ENCODE results near the gene DOHH. TPM values are rescaled to one million over a fixed set of nuclear protein-coding genes. Genes with fewer than 3 reads are reported as not detected.
A peak's percentile ranks its signal among the peaks of the same experiment; 100 is the strongest.

DOHH gene, protein sequence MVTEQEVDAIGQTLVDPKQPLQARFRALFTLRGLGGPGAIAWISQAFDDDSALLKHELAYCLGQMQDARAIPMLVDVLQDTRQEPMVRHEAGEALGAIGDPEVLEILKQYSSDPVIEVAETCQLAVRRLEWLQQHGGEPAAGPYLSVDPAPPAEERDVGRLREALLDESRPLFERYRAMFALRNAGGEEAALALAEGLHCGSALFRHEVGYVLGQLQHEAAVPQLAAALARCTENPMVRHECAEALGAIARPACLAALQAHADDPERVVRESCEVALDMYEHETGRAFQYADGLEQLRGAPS
- total RNA-seq: 10 to 100 TPM; 39.2 to 49.9 (median 42.9) TPM

DNA sequence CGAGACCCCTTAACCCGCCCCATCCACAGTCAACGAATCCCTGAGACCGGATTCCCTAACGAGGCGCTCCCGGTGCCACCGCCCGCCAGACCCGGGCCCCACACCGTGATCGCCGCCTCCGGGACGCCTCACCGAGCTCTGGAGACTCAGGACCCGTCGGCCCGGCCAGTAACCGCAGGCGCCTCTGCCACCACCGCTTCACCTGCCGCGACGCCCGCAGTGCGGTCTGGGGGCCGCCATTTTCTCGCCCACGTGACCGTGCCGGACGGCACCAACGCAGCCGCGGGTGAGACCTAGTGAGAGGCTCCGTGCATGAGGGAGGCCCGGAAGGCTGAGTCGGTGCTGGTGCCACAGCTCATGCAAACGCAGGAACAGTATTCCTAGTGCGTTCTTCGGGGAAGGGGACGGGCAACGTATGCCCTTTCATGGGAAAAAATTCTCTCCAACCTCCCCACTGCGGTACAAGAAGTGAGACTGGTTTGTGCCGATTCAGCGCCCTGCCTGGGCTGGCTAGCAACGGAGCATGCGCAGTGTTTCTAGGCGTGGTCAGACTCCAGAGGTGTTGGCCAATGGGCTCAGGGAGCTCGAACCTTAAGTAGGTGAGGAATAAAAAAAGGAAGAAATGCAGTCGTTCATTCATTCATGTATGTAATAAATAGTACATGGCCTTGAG, at the start of gene DOHH:
Gene DOHH (minus strand): TSS at position 246 of the 673 bp plus-strand sequence. CDS start 3,860 bp downstream, outside the sequence.
- no peaks in the 10 kb centered on the region for H3K27me3 Mint-ChIP-seq (ENCODE audit: low read depth)
- DNase-seq (peak; percentile 93), ATAC-seq (peak; percentile 91 to 95)
- peak within 1 kb of the TSS; percentile 94 for H3K4me3 Mint-ChIP-seq
- peaks cover 13% of the 10 kb centered on the region for H3K36me3 Mint-ChIP-seq (ENCODE audit: insufficient read depth)
- no peaks in the 10 kb centered on the region for H3K9me3 Mint-ChIP-seq
- H3K4me1 Mint-ChIP-seq (ENCODE audit: low read depth): peaks cover 26% of the 10 kb centered on the region

DNA sequence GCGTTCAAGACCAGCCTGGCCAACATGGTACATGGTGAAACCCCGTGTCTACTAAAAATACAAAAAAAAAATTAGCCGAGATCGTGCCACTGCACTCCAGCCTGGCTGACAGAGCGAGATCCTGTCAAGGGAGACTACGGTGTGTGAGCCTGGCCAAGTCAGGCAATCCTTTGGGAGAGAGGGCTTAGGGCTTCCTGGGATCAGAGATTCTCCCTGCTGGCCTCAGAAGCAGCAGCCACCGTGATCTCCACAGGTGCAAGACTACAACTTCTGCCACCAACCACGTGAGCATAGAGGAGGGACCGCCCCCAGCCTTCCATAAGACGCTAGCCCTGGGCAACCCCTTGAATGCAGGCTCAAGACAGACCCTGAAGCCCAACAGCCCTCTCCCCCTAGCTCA, 49.3 kb upstream of the DOHH start:
- peaks cover 8% of the 10 kb centered on the region for H3K36me3 Mint-ChIP-seq (ENCODE audit: insufficient read depth)
- DNase-seq (no peak), ATAC-seq (no peak)
- peaks cover 26% of the 10 kb centered on the region for H3K4me1 Mint-ChIP-seq (ENCODE audit: low read depth)
- no peaks in the 10 kb centered on the region for H3K9me3 Mint-ChIP-seq
- no peaks in the 10 kb centered on the region for H3K27me3 Mint-ChIP-seq (ENCODE audit: low read depth)
- no peak overlapping the region for H3K4me3 Mint-ChIP-seq

DNA sequence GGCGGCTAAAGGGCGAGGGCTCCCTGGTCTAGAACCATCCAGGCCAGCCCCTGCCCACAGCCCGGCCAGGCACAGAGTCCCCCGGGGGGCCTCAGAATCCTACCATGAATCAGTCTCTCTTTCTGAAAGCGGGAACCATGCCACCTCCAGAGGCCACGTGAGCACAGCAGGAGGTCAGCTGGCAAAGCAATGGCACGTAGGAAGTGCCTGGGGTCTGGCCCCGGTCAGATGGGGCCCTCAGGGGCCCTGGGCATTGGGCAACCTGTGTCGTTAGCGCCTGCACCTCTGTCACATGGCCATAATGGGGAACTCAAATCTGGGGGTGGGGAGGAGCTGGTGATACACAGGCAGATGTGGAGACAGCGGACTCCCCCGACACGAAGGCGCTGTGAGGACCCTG, 48.1 kb upstream of the DOHH start:
- DNase-seq (no peak), ATAC-seq (no peak)
- H3K27me3 Mint-ChIP-seq (ENCODE audit: low read depth): no peaks in the 10 kb centered on the region
- no peaks in the 10 kb centered on the region for H3K9me3 Mint-ChIP-seq
- no peak overlapping the region for H3K4me3 Mint-ChIP-seq
- H3K4me1 Mint-ChIP-seq (ENCODE audit: low read depth): peaks cover 19% of the 10 kb centered on the region
- H3K36me3 Mint-ChIP-seq (ENCODE audit: insufficient read depth): peaks cover 8% of the 10 kb centered on the region

GRCh38 chr19:3547767-3548282, 47.4 kb upstream of the DOHH start:
- Mint-ChIP-seq H3K4me3 (no peak overlapping the region), H3K36me3 (ENCODE audit: insufficient read depth) (peaks cover 8% of the 10 kb centered on the region), H3K27me3 (ENCODE audit: low read depth) (no peaks in the 10 kb centered on the region), H3K9me3 (no peaks in the 10 kb centered on the region), H3K4me1 (ENCODE audit: low read depth) (peaks cover 14% of the 10 kb centered on the region)
- DNase-seq (no peak), ATAC-seq (no peak)

DNA sequence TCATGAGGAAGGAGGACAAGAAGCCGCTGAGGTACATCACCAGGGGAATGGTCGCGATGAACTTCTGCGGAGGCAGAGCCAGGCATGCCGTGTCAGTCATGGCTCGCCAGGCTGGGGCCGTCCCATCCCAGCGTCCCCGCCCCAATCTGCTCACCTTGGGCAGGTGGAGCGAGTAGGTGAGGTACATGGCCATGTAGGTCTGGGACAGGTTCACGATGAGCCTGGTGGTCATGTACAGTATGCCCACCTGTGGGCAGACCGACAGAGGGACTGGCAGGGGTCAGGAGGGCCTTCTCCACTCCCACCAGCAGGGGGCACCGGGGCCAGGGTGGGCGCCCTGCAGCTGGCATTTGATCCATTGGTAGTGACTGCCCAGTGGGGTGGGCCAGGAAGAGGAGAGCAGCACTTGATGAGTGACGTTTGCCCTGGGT, 46.8 kb upstream of the DOHH start:
- H3K9me3 Mint-ChIP-seq: no peaks in the 10 kb centered on the region
- no peaks in the 10 kb centered on the region for H3K27me3 Mint-ChIP-seq (ENCODE audit: low read depth)
- H3K4me1 Mint-ChIP-seq (ENCODE audit: low read depth): peaks cover 11% of the 10 kb centered on the region
- no peak overlapping the region for H3K4me3 Mint-ChIP-seq
- peaks cover 8% of the 10 kb centered on the region for H3K36me3 Mint-ChIP-seq (ENCODE audit: insufficient read depth)
- ATAC-seq (peak; percentile 27 to 28), DNase-seq (no peak)

GRCh38 chr19:3546119-3546518, 45.6 kb upstream of the DOHH start:
- no peak for ATAC-seq
- Mint-ChIP-seq H3K9me3 (no peaks in the 10 kb centered on the region), H3K4me3 (no peak overlapping the region), H3K4me1 (ENCODE audit: low read depth) (peaks cover 8% of the 10 kb centered on the region), H3K27me3 (ENCODE audit: low read depth) (no peaks in the 10 kb centered on the region), H3K36me3 (ENCODE audit: insufficient read depth) (peaks cover 8% of the 10 kb centered on the region)
- no peak for DNase-seq

GRCh38 chr19:3545669-3546034, 45.2 kb upstream of the DOHH start:
- Mint-ChIP-seq H3K4me1 (ENCODE audit: low read depth) (peaks cover 6% of the 10 kb centered on the region), H3K27me3 (ENCODE audit: low read depth) (no peaks in the 10 kb centered on the region)

DNA sequence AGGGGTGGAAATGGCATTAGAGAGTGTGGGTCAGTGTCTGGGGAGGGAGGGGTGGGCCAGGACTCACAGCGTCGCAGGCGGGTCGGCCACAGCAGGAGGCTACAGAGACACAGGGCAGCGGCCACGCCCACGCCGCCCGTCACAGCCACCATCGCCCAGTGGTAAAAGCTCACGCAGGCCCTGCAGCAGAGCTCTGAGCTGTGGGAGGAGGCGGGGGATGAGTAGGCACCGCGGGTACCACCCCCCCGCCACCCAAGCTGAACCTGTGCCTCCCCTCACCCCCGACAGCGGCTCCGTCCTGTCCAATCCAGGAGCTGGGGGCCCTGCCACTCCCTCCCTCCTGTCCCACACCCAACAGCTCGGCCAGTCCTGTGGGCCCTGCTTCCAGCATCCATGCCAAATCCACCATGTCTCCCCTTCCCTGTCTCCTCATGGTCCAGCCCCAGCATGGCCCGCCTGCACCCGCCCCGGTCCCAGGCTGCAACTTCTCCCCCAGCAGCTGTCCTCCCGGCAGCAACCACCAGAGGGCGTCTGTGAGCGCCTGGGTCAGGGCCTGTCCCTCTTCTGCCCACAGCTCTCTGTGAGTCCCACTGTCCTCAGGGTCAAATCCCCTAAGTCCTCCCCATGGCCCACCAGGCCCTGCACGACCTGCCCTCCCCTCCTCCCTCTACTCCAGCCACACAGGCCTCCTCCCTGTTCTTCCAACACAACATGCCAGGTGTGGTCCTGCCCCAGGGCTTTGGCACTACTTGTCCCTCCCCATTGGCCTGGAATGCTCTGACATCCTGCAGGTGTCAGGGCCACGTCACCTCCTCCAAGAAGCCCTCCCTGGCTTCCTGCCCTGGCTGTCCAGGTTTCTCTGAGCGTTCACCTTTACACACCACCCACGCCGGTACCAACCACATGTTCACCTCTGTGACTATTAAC, 44.5 kb upstream of the DOHH start:
- DNase-seq (peak; percentile 79), ATAC-seq (peak; percentile 74 to 82)
- Mint-ChIP-seq H3K27me3 (ENCODE audit: low read depth) (no peaks in the 10 kb centered on the region), H3K4me1 (ENCODE audit: low read depth) (peaks cover 6% of the 10 kb centered on the region), H3K36me3 (ENCODE audit: insufficient read depth) (peaks cover 8% of the 10 kb centered on the region), H3K9me3 (no peaks in the 10 kb centered on the region), H3K4me3 (no peak overlapping the region)

More at GRCh38 chr19:3545669-3546034, 45.2 kb upstream of the DOHH start:
- H3K9me3 Mint-ChIP-seq: no peaks in the 10 kb centered on the region
- DNase-seq (no peak), ATAC-seq (peak in 1 of 2 donors; percentile 30)
- H3K4me3 Mint-ChIP-seq: no peak overlapping the region
- peaks cover 8% of the 10 kb centered on the region for H3K36me3 Mint-ChIP-seq (ENCODE audit: insufficient read depth)

- Mint-ChIP-seq H3K27me3 (ENCODE audit: low read depth) (no peaks in the 10 kb centered on the region), H3K9me3 (no peaks in the 10 kb centered on the region), H3K36me3 (ENCODE audit: insufficient read depth) (peaks cover 8% of the 10 kb centered on the region), H3K4me1 (ENCODE audit: low read depth) (peaks cover 6% of the 10 kb centered on the region), H3K4me3 (no peak overlapping the region)
- ATAC-seq (no peak), DNase-seq (no peak)
Observed at GRCh38 chr19:3544058-3544376, 43.5 kb upstream of the DOHH start.

DNA sequence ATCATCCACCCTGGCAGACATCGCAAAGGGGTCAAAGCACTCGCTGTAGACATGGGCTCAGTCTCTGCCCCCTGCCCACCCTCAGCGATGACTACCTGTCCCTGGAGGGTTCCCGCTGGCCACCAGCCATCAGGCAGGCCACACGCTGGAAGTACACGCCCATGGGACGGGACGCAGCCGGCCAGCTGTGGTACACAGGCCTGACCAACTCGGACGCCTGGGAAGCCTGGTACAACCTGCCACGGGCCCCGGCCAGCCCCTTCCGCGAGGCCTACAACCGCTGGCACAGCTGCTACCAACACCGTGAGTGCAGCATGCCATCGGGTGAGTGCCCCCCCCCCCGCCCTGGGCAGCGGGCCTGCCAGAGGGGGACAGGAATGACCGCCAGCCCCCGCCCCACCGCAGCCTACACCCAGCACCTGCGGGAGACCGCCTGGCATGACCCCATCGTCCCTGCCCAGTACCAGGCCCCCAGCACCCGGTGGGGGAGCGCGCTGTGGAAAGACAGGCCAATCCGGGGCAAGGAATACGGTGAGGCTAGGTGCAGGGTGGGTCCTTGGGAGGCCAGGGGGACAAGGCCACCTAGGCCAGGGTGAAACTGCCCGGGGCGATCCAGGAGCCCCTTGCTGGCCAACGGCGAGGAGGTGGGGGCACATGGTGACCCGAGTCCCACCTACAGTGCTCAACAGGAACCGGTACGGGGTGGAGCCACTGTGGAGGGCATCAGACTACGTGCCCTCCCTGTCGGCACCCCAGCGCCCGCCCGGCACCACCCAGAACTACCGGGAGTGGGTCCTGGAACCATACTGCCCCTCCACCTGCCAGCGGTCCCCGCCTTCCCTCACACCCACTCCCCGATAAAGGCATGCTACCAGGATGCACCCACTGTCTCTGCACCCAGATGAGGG, 42.9 kb upstream of the DOHH start:
- Mint-ChIP-seq H3K4me3 (no peak overlapping the region), H3K36me3 (ENCODE audit: insufficient read depth) (peaks cover 11% of the 10 kb centered on the region), H3K9me3 (no peaks in the 10 kb centered on the region), H3K4me1 (ENCODE audit: low read depth) (peaks cover 6% of the 10 kb centered on the region), H3K27me3 (ENCODE audit: low read depth) (no peaks in the 10 kb centered on the region)
- ATAC-seq: no peak
- no peak for DNase-seq

- H3K9me3 Mint-ChIP-seq: no peaks in the 10 kb centered on the region
- DNase-seq: no peak
- peaks cover 11% of the 10 kb centered on the region for H3K36me3 Mint-ChIP-seq (ENCODE audit: insufficient read depth)
- H3K4me3 Mint-ChIP-seq: no peak overlapping the region
- no peak for ATAC-seq
- H3K4me1 Mint-ChIP-seq (ENCODE audit: low read depth): no peaks in the 10 kb centered on the region
- no peaks in the 10 kb centered on the region for H3K27me3 Mint-ChIP-seq (ENCODE audit: low read depth)
Observed at GRCh38 chr19:3539756-3540118, 39.3 kb upstream of the DOHH start.

DNA sequence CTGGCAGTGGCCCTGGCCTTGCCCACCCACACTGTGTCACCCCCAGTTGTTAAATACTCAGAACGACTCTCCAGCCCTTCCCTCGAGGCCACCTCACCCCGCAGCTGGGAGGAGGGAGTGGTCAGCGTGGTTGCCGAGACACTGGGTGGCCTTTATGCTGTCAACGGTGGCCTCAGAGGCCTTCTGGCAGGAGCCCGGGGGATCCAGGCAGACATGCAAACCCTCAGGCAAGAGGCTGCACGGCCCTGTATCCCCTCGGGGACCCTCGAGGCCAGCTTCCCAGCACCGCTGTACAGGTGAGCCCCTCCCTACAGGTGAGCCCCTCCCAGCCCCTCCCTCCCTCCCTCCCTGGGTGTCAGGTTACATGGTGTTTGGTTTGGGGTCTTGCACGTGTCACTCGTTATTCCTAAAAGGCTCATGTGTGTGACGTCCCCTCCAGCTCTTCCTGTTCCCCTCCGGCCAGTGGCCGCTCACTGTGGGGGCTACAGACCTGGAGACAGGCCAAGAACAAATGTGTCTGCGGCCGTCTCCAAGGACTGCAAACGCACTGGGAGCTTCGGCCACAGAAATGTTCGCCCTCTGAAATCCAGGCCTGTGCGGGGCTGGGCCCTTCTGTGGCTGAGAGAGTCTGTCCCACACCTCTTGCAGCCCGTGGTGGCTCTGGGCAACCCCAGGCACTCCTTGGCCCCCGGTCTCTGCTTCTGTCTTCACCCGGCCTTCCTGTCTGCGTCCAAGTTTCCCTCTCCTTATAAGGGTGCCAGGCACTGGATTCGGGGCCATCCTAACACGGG, 38.7 kb upstream of the DOHH start, which contains the start of gene TEKTIP1:
Gene TEKTIP1 (plus strand): TSS at position 210 of the 791 bp plus-strand sequence. CDS start 4 bp downstream, at position 214.
- no peaks in the 10 kb centered on the region for H3K4me1 Mint-ChIP-seq (ENCODE audit: low read depth)
- peaks cover 13% of the 10 kb centered on the region for H3K36me3 Mint-ChIP-seq (ENCODE audit: insufficient read depth)
- H3K27me3 Mint-ChIP-seq (ENCODE audit: low read depth): no peaks in the 10 kb centered on the region
- DNase-seq (no peak), ATAC-seq (no peak)
- H3K9me3 Mint-ChIP-seq: no peaks in the 10 kb centered on the region
- H3K4me3 Mint-ChIP-seq: no peak within 1 kb of the TSS

All from activated T-cell treated with anti-CD3 and anti-CD28 coated beads, Interleukin-2, amount 50 U/mL, for 4 hours (primary cell).